Stimulated activated CD4-positive, alpha-beta T cell treated with anti-CD3 and anti-CD28 coated beads, TNF-alpha, amount 100 ng/mL, for 48 hours (primary cell): ENCODE results near the gene SLC49A3.
"Not testable (repeated sequence)": the region's sequence is repeated elsewhere in the genome, so short reads cannot be mapped to it uniquely, and the experiment has no call there.

Experiments used
- DNase-seq, 3 donors: peaks; one replicate each; pipeline ENCODE4 v3.0.0-alpha.2; 2020; ENCODE audit warnings: low read depth in 3 of 3

Gene SLC49A3

GRCh38 chr4:722169-722725 lies 33.3 kb upstream of the SLC49A3 start:
- no peak for DNase-seq

- DNase-seq: no peak
Observed at GRCh38 chr4:721261-722168, 32.6 kb upstream of the SLC49A3 start.

DNA sequence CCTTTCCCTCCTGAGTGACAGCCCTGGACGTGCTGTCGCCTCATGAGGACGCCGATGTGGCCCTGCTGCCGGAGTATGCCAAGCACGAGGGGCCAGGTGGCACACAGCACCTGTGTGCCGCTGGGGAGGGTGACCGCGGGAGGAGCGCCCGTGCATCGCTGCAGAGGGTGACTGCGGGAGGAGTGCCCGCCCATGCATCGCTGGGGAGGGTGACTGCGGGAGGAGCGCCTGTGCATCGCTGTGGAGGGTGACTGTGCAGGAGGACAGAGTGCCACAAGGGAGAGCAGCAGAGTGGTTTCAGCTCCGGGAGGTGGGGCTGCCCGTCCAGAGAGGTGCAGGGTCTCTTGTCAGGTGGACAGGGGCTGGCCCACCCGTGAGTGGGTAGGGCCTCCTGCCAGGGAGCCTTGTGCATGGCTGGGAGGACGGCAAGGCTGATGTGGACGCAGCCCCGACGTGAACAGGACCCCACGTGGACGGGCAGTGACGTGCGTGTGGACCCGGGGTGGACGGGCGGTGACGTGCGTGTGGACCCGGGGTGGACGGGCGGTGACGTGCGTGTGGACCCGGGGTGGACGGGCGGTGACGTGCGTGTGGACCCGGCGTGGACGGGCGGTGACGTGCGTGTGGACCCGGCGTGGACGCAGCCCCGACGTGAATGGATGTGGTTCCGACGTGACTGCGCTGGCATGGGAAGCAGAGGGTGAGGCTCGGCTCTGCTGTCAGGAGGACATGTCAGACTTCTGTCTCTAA lies 31.3 kb upstream of the SLC49A3 start:
- DNase-seq: no peak

DNA sequence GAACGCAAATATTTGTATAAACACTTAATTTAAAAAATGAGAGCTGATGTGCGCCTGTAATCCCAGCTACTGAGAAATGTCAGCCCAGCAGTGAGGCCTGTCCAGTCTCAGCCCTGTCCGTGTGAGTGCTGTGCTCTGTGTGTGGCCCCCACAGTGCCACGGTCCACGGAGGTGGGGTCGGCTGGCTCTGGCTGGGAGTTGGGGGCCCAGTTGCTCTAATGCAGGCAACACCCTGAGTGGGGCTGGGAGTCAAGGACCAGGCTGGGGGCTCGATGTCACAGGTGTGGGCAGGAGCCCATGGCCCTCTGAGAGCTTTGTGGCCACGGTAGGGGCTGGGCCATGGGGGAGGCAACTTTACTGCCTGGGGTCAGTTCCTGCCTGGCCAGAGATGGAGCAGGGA lies 29.5 kb upstream of the SLC49A3 start:
- DNase-seq: no peak

- no peak for DNase-seq
Observed at GRCh38 chr4:717601-718320, 28.8 kb upstream of the SLC49A3 start.

DNA sequence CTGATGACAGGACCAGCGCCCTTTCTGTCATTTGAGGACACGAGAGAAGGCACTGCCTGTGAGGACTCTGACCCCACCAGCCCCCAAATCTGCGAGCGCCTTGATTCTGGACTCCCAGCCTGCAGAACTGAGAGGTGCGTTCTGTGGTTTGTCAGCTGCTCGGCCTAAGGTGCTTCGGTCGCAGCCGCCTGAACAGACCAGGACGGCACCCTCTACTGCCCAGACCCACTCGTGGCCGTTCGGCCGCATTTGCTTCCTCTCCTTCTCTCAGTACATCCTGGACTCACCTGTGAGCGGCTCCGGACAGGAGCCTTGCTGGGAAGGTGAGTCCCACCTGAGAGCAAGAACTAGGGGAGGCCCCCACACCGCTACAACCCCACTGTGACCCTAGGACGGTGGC lies 25.1 kb upstream of the SLC49A3 start:
- DNase-seq: no peak

- no peak for DNase-seq
Observed at GRCh38 chr4:712916-713632, 24.1 kb upstream of the SLC49A3 start.

- no peak for DNase-seq
Observed at GRCh38 chr4:712093-712492, 23.1 kb upstream of the SLC49A3 start.

DNA sequence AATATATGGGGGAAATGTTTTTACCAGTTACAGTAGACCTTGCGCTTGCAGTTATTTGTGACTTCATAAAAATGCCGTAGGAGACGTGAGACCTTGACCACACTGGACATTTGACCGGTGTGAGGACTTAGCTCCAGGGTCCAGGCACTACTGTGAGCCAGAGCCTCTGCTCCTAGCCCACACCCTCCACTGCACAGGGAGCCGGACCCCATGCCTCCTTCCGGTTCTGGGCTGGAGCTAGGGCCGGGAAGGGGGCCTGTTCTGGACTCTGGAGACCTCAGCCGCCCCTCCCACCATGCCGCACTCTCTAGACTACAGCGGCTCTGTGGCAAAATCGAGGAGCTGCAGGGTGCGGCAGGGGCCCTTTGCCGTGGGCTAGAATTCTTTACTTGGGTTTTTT lies 22.0 kb upstream of the SLC49A3 start:
- DNase-seq: no peak

- DNase-seq: no peak
Observed at GRCh38 chr4:710116-710515, 21.2 kb upstream of the SLC49A3 start.

DNA sequence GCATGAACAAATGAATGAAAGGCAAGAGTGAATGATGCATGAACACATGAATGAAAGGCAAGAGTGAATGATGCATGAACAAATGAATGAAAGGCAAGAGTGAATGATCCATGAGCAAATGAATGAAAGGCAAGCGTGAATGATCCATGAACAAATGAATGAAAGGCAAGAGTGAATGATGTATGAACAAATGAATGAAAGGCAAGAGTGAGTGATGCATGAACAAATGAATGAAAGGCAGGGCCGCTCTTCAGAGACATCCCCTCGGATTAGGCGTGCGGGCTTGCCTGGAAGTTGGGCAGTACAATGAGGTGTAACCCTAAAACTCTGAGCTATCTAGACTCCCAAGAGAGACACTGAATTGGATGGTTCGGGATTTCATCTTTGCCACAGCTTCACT lies 20.4 kb upstream of the SLC49A3 start:
- DNase-seq: no peak

GRCh38 chr4:708631-708933 lies 19.6 kb upstream of the SLC49A3 start:
- no peak for DNase-seq

DNA sequence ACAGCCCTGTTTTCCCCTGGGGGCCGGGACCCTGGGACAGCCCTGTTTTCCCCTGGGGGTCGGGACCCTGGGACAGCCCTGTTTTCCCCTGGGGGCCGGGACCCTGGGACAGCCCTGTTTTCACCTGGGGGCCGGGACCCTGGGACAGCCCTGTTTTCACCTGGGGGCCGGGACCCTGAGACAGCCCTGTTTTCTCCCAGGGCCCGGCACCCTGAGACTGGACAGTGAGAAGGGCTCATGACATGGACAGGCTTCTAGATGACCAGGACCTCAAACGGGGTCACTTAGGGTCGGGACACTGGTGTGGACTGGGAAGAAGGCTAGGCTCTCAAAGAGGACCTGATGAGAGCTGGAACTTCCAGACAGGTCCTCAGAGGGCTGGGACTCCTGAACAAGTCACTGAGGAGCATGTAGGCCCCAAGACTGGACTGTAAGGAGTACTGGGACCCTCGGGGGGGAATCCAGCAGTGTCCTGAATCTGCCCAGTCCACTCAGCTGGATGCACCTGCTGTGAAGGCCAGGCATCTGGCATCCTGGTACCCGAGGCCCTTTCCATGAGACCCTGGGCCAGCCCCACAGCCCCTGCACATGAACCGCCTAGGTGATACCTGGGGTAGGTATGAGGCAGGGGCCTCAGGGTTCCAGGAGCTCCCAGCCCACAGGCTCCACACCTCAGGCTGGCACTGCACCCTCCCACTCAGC lies 19.1 kb upstream of the SLC49A3 start:
- DNase-seq: no peak

DNA sequence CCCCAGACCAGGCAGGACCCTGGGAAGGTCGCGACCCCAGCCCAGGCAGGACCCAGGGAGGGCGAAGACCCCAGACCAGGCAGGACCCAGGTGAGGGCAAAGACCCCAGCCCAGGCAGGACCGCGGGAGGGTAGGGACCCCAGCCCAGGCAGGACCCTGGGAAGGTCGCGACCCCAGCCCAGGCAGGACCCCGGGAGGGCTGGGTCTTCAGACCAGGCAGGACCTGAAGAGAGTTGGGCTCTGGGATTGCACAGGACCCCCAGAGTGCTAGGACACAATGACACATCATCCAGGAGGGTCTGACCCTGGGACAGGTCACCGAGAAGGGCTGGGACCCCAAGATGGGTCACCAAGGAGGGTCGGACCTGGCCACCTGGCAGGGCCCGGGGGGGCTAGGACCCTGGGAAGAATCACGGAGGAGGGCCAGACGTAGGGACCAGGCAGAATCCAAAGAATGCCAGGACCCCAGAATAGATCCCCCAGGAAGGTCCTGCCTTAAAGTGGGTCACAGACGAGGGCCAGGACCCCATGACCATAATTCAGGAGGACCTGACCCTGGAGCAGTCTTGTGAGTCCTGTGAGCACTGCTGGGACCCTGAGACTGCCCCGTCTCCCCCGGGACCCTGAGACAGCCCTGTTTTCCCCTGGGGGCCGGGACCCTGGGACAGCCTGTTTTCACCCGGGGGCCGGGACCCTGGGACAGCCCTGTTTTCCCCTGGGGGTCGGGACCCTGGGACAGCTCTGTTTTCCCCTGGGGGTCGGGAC lies 18.1 kb upstream of the SLC49A3 start:
- no peak for DNase-seq

DNA sequence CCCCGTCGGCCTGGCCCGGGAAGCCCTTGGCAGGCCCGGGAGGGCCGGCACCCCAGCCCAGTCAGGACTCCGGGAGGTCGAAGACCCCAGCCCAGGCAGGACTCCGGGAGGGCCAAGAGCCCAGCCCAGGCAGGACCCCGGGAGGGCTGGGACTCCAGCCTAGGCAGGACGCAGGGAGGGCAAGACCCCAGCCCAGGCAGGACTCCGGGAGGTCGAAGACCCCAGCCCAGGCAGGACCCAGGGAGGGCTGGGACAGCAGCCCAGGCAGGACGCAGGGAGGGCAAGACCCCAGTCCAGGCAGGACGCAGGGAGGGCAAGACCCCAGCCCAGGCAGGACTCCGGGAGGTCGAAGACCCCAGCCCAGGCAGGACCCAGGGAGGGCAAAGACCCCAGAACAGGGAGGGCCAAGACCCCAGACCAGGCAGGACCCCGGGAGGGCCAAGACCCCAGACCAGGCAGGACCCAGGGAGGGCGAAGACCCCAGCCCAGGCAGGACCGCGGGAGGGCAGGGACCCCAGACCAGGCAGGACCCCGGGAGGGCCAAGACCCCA lies 17.2 kb upstream of the SLC49A3 start:
- DNase-seq: not testable (repeated sequence)

GRCh38 chr4:705278-706082 lies 16.5 kb upstream of the SLC49A3 start, which contains the start of gene PCGF3:
PCGF3 (plus strand) TSS chr4:705832; CDS start chr4:733681, 27,849 bp downstream.
- peak; percentile 95 to 99 (median 96) for DNase-seq

DNA sequence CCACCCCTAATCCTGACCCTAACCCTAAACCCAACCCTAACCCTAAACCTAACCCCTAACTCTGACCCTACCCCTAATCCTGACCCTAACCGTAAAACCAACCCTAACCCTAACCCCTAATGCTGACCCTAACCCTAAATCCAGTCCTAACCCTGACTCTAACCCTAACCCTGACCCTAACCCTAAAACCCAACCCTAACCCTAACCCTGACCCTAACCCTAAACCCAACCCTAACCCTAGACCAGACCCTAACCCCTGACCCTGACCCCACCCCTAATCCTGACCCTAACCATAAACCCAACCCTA lies 16.0 kb upstream of the SLC49A3 start:
- DNase-seq: no peak

GRCh38 chr4:704198-704891 lies 15.4 kb upstream of the SLC49A3 start:
- DNase-seq: no peak
